HS-5 (cell line): ENCODE measurements around the gene CLEC19A.

Source experiments
- DNase-seq: peaks from one replicate; pipeline ENCODE4 v3.0.0-alpha.2; 2012; ENCODE audit warnings: low read depth

CLEC19A gene

DNA sequence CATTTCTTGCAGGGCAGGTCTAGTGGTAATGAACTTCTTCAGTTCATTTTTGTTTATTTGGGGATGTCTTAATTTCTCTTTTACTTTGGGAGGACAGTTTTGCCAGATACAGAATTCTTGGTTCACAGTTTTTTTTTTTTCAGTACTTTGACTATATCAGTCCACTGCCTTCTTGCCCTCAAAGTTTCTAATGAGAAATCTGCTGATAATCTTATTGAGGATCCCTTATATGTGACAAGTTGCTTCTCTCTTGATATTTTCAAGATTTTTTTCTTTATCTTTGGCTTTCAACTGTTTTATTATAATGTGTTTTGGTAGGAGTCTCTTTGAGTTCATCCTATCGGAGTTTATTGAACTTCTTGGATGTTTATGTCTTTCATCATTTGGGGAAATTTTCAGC lies 42.8 kb downstream of the CLEC19A start:
- DNase-seq: no peak

DNA sequence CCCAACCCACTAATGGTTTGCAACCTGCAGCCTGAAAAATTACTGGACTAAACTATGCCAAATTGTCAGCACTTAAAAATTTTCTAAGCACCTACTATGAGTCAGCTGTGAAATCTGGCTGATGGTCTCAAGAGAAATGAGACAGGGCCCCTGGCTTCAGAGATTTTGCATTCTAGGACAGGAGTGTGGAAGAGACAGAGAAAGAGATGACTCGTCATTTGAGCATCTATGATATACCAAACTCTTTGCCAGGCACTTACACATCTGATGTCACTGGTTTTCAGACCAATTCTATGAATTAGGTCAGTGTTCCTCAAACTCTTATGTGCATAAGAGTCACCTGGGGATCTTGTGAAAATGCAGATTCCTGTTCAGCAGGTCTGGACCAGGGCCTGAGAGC lies 44.4 kb downstream of the CLEC19A start:
- DNase-seq: peak; percentile 2

DNA sequence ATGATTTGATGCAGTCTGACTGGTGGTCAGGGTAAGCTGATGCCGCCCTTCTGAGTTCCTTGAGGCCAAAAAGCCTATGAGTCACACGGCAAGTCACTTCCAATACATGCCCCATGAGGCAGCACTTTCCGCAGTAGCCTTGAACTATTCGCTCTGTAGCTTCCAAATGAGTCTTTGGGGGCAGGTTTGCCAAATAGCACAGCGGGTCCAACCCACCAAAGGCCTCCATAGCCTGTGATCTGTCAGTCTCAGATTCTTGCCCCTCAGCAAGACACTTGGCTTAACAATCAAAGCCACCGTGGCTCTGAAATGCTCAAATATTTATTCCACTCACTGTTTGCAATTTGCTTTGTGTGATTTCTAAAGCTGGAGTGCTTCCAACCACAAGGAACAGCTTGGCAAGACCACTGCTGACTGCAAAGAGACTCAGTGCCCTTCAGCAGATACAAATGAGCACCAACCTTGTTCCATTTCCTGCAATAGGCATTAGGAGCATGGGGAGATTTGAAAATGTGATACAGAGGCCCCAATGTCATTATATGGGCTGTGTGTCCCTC lies 45.4 kb downstream of the CLEC19A start:
- no peak for DNase-seq

DNA sequence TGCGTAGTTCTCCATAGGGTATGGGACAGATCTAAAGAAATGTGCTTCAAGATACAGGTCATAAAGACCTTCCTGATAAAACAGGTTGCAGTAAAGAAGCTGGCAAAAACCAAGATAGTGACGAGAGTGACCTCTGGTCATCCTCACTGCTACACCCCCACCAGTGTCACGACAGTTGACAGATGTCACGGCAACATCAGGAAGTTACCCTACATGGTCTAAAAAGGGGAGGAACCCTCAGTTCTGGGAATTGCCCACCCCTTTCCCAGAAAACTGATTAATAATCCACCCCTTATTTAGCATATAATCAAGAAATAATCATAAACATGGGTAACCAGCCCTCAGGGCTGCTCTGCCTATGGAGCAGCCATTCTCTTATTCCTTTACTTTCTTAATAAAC lies 46.3 kb downstream of the CLEC19A start:
- no peak for DNase-seq

DNA sequence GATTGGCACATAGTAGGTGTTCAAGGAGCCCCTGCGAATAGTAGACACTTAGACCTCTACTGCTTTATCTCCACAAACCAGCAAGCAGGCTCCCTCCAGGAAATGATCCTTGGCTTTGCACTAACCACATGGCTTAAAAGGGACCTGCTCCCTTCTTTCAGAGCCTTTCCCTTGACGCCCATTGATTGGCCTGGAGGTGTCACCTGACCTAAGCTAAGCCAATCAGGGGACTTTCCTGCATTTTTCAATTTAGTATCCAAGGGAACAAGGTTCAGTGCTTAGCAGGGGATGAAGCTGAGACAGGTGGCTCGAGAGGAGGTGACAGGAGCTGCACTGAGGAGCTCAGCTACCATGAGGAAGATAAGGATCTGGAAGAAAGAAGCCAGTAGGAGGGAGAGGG lies 52.8 kb downstream of the CLEC19A start:
- no peak for DNase-seq

DNA sequence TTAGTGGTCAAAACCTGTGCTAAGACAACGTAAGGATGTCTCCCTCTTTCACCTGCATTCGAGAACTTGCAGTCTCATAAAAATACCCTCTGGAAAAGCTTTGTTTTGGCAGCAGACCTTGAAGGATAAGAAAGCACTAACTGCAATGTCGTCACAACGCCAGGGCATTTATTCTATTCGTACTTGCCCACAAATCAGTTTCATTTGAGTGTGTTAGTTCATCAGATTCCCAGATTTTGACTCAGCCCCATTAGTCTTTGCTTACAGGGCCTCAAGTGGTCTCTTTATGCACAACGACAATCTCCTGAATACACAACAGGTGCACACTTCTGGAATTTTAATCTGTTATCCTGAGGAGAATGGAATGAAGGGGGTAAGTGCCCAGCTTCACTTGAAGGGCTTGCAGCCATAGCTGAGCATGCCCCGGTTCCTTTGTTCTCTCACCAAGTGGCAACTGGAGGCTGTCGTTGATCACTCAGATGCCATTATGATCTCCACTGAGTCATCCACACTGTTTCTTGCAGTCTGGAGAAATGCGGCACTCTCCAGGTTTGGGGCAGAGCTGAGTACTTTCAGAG lies 58.8 kb downstream of the CLEC19A start:
- DNase-seq: no peak

DNA sequence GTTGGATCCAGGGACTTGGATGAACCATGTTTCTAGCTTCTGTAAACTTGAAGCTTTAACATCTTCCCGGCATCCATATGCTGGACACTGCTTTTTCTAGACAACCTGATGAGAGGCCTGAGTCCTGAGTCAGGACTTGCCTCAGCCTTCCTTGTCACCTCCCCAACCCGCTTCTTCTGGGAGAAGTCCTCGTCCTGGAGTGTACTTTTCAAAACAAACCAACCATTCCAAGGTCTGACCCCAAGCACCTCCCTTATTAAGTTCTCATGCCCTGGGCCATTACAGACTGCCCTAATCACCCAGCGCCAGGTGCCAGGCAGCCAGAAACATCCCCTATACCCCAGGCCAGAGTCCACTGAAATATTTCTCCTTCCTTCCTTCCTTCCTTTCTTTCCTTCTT lies 59.4 kb downstream of the CLEC19A start:
- DNase-seq: no peak

DNA sequence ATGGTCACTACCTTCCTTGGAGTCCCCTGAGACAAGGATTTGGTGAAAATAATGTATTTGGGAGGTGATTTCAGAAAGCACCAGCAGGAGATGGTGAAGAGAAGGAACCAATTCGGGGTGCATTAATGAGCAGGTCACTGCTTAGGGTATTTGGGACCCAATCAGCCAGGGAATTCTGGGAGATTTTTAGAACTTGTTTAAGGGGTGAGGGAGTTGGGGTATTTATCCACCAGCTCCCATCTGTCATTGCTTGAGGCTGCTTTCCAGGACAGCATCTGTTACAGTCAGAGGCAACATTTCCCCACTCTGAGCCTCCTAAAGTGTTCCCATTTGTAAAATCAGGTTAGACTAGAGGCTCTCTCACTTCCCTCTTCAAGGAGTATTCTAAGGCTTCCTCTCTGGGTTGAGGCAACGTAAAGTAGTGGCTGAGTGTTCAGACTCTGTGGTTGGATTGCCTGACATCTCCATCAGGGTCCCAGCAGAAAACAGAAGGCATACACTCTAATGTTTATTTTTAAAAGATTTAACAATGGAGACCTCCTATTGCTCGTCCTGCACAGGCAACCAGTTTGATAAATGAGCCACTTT lies 60.9 kb downstream of the CLEC19A start:
- no peak for DNase-seq

DNA sequence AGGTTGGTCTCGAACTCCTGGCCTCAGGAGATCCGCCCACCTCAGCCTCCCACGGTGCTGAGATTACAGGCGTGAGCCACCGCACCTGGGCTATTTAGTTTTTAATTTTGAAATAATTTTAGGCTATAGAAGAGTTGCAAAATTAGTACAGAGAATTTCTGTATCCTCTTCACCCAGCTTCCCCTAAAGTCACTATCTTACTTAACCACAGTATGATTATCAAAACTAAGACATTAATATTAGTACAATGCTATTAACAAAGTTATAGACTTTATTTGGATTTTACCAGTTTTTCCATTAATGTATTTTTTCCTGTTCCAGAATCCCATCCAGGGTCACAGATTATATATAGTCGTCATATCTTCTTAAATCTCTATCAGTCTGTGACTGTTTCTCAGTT lies 62.6 kb downstream of the CLEC19A start:
- no peak for DNase-seq

DNA sequence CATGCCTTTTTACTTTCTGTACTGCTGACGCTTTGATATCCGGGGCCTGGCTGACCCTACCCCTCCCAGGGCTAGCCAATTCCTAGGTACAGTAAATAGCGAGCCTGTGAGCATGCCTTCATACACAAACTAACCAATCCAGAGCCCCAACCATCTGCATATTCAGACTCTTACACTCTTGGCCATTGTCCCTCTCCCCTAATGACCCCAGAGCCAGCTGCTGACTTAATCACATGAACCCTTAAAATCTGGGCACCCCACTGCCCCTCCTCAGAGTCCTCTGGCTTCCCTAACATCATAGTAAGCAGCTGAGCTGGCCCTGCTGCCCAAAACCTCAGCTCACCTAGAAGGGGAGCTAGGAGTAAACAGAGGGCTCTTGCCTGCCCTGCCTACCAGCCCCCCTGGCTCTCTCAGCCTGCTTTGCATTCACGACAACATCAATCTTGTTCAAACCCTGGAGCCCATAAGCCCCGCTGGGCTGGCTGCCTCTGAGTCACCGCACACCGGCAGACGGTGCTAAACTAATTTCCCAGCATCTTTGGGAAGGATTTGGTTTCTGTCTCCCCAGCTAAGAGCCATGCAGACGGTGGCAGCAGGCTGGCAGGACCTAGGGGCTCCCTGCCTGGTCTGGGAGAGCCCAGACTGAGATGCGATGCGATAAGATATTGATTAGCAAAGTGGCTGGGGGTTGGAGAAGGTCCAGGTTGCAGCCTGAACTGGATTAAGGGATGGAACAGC lies 63.2 kb downstream of the CLEC19A start:
- DNase-seq: no peak

DNA sequence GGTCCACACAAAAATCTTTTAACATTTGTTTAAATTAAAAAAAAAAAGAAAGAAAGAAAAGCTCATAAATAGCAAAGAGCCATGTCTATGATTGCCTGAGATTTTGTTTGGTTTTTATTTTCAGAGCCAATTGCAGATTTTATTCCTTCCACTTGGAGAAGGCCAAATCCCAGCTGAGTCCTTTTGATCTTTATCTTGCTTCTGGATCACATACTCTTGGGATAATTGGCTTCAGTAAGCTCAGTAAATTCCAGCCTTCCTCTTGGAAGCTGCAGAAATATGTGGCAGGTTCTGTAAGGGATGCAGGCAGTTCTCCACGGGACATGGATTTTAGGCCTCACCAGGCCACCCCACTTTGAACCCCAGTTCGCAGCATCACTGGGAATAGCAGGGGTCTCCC lies 68.8 kb downstream of the CLEC19A start:
- DNase-seq: no peak

DNA sequence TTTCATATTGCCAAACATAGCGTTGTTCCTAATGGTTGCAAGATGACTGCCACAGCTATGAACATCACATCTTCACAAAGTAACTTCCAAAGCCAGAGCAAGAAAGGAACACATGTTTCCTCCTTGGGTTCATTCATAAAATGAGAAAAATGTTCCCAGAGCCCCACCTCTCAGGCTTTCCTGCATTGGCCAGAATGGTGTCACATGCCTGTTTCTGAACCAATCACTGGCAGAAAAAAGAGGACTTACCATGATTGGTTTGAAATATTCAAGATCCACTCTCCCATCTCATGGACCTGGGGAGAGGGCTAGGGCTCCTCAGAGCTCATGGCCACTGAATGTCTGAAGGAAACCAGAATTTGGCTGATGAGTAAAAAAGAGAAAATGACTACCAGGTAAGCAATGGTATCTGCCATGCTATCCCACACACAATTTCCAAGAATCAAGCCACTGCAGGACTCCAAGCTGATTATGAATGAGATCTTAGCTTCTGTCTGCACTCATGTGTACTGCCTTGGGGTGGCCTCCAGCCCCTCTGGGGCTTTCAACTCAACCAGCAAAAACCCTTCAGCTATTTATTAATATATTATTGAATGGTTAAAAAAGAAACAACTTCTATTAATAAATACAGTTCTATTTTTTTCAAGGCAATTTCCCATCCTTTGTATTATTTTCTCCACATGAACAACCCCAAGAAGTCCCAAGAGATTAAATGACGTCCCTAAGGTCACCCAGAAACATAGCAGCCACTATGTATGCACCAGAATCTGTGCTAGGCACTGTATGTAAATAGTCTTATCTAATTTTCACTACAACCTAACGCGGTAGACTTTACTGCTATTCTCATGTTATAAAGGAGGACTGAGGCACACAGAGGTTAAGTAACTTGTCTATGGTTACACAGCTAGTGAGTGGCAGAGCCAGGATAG lies 70.8 kb downstream of the CLEC19A start:
- DNase-seq: no peak

DNA sequence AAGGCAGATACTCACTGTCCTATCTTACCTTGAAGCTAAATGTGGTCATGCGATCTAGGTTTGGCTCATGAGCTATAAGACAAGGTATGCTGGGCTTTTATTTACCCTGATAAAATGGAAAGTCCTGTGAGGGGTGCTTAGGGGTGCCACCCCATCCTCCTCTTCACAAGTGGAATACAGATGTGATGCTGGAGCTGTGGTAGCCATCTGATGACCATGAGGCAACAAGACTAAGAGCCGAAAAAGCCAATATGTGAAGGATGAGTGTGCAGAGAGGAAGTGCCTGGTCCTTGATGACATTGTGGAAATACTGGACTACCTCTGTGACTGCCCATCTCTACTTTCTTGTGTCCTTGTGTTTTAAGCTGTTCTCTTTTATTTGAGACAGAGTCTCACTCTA lies 74.0 kb downstream of the CLEC19A start:
- no peak for DNase-seq
